IPS-18c (cell line): ENCODE data around the gene TWIST2.

ENCODE experiments used
- H3K4me3 ChIP-seq: 2 replicates; pipeline ENCODE4 v1.7.0; 2013; ENCODE audit warnings: low read depth, mild to moderate bottlenecking, low read length, moderate library complexity; ENCODE audit not compliant: insufficient read depth
- H3K9me3 ChIP-seq: one replicate; pipeline ENCODE4 v1.6.1; 2013; ENCODE audit warnings: mild to moderate bottlenecking, low read length, moderate library complexity; ENCODE audit not compliant: control insufficient read depth, insufficient read depth

The TWIST2 gene

DNA sequence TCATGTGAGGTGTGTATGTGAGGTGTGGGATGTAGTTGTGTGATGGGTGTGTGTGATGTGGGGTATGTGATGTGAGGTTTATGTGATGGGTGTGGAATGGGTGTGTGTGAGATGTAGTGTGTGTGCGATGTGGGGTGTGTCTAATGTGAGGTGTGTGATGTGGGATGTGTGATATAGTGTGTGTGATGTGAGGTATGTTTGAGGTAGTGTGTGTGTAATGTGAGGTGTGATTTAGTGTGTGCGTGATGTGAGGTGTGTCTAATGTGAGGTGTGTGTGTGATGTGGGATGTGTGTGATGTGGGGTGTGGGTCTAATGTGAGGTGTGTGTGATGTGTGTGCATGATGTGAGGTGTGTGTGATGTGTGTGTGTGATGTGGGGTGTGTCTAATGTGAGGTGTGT, 55.3 kb downstream of the TWIST2 start:
- Histone ChIP-seq H3K9me3 (no peaks in the 10 kb centered on the region), H3K4me3 (no peak overlapping the region)

DNA sequence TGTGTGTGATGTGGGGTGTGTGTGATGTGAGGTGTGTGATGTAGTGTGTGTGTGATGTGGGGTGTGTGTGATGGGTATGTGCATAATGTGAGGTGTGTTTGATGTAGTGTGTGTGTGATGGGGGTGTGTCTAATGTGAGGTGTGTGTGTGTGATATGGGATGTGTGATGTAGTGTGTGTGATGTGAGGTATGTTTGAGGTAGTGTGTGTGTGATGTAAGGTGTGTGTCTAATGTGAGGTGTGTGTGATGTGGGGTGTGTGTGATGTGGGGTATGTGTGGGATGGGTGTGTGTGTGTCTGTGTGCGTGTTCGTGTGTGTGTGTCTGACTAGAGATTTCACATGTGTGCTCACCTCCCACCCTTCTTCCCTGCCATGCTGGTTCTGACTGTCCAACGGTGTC, 56.3 kb downstream of the TWIST2 start:
- Histone ChIP-seq H3K9me3 (no peaks in the 10 kb centered on the region), H3K4me3 (no peak overlapping the region)

DNA sequence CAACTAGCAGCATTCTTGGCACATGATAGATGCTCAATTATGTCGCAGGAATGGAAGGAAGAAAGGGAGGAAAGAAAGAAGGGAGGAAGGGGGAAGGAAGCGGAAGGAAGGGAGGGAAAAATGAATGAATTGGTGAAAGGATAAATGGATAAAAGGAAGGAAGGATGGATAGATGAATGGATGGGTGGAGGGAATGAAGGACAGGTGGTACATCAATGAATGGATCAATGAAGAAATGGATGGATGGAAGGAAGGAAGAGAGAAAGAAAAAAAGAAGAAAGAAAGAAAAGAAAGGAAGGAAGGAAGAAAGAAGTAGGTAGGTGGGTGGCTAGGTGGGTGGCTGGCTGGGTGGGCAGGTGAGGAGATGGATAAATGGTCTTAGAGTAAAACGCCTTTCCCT, 56.8 kb downstream of the TWIST2 start:
- Histone ChIP-seq H3K4me3 (no peak overlapping the region), H3K9me3 (no peaks in the 10 kb centered on the region)

DNA sequence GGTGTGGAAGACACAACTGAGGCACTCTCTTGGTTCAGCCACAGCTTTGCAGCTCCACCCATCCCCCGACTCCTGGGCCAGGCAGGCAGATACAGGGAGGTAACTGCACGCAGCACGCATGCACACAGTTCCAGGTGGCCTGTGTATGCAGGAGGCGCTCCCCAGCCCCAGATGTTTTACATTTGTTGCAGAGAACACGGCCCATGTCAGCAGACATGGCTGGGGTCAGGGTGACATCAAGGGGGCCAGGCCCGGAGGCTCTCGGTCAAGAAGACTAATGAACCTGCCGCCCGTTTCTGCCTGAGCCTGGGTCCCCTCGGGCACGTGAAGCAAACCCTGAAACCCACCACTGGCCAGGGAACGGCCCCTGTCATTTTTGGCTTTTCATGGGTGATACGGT, 57.3 kb downstream of the TWIST2 start:
- no peaks in the 10 kb centered on the region for H3K9me3 ChIP-seq

DNA sequence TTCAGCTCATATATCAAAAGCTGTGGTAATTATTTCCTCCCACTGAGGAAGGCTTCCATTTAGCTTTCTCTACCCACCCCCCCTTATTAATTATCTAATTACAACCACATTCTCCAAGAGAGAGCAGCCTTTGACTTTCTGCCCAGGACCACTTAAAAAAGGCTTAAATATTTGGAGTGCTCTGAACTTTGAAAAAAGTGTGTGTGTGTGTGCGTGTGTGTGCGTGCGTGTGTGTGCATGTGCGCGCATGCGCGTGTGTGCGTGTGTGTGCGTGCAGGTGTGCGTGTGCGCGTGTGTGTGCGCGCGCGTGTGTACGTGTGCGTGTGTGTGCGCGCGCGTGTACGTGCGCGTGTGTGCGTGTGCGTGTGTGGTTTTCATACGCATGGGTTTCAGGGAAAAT, 57.8 kb downstream of the TWIST2 start:
- Histone ChIP-seq H3K4me3 (no peak overlapping the region), H3K9me3 (no peaks in the 10 kb centered on the region)

More for the DNA sequence above, 57.3 kb downstream of the TWIST2 start:
- H3K4me3 ChIP-seq = no peak overlapping the region

DNA sequence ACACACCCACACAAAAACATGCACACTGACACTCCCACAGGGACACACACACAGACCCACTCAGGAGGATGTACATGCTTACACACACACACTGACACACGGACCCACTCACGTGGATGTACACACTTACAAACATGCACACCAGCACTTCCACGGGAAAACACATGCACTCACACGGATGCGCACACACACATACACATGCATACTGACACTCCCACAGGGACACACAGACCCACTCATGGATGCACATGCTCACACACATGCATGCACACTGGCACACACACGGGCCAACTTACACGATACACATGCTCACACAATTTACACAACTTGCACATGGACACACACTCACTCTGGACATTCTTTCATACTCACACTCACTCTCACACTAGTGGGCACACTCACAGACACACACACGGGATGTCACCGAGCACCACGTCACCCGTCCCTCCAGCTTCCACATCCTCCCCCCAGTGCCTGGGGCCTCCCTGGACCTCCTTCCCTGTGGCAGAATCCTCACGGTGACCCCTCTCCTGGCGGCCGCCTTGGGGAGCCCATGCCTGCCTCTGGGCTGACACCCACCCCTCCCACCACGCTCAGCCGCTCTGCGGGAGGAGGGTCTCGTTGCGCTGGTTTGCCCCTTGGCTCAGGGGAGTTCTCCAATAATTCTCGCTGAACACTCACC, 58.5 kb downstream of the TWIST2 start:
- Histone ChIP-seq H3K9me3 (no peaks in the 10 kb centered on the region), H3K4me3 (no peak overlapping the region)

DNA sequence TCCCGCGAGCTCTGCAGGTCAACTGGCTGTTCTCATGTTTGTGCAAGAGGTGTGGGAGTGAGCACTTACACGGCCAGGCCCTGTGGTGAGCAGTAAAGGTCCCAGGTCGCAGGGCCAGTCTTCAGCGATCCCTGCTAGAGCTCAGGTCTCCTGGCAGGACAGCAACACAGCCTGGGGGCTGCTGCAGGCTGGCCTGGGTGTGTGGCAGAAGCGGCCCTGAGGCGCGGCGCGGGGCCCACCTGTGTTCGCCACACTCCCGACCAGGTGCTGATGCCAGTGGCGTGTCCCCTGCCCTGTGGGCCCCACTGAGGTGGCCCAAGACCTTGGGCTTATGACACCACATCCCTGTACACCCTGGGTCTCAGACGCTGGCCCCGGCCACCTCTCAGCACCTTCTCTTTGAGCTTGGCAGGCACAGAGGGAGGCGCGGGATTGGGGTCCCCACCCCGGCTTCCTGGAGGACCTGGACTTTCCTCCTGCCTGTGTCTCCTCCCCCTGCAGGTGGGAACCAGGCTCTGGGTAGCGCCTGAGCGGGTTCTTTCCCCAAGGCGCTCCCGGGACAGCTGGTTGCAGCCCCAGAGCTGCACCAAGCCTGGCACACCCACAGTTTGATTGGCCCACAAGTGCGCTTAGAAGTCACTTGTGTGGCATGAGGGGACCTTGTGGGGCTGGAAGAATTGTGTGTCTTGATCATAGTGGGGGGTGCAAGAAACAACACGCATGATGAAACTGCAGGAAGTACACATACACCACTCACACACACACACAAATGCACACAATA, 59.2 kb downstream of the TWIST2 start:
- H3K4me3 ChIP-seq = no peak overlapping the region
- no peaks in the 10 kb centered on the region for H3K9me3 ChIP-seq

DNA sequence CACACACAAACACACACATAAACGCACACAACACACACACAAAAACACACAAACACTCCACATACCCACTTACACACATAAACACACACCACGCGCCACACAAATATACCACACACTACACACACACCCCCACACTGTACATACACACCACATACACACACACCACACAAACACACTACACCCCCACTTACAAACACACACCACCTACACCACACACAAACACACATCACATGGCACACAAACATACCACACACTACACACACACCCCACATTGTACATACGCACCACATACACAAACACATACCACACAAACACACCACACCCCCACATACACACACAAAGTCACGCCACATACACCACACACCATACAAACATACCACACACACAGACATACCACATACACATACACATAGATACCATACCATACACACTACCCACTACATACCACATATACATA, 59.9 kb downstream of the TWIST2 start:
- Histone ChIP-seq H3K9me3 (no peaks in the 10 kb centered on the region), H3K4me3 (no peak overlapping the region)

DNA sequence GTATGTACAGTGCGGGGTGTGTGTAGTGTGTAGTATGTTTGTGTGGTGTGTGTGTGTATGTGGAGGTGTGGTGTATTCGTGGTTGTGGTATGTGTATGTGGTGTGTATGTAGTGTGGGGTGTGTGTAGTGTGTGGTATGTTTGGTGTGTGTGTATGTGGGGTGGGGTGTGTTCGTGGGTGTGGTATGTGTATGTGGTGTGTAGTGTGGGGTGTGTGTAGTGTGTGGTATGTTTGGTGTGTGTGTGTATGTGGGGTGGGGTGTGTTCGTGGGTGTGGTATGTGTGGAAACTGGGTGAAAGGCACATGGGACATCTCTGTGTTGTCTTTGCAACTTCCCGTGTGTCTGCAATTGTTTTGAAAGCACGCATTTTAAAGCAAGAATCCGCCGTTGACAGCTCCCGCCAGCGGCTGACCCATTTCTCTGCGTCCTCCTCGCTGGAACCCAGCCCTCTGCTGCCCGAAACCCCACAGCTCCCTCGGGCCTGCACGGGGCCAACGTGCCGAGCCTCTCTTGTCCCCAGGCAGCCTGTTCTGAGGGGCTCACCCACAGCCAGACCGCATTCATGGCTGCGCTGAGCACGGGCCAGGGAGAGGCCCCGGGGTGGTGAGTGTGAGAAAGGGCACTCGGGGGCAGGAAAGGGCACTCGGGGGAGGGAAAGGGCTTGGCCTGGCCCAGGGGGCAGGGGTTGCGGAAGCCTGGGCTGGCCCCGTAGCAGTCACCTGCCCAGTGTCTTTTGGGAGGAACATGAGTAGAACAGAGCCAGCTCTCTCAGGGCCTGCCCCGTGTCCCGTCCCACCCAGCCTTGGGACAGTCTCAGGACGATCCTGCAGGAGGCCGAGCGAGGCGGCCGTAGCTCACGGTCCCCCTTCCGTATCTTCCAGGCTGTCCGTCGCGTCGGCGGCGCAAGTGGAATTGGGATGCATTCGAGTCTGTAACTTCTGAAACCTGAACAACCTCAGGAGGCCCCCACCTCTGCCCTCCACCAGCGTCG, 61.4 kb downstream of the TWIST2 start:
- H3K9me3 ChIP-seq = no peaks in the 10 kb centered on the region
- H3K4me3 ChIP-seq = no peak overlapping the region

DNA sequence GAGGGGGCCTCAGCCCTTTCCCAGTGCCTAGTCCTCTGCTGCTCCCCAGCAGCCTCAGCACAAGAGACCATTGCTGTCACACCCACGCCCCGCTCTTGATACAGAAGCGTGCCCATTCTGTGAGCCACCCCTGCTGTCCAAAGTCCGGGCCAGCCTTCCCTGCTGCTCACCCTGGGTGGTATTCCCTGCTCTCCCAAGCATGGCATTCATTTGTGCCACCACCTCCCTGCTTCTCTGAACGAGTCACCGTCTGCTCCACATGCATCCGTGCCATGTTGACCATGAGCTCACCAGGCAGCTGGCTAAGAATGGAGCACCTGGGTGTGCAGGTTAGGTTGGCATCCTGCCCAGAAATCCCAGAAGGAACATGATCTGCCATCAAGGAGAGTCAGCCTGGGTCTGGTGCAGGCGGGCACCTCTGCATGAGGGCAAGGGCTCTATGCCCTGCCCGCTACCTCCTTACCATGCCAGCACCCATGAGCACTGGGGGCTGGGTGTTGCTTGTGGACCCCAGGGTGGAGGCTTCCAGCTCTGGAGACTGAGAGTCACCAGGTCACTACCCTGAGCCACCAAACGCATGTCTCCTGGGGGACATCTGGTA, 63.0 kb downstream of the TWIST2 start:
- Histone ChIP-seq H3K4me3 (no peak overlapping the region), H3K9me3 (no peaks in the 10 kb centered on the region)

DNA sequence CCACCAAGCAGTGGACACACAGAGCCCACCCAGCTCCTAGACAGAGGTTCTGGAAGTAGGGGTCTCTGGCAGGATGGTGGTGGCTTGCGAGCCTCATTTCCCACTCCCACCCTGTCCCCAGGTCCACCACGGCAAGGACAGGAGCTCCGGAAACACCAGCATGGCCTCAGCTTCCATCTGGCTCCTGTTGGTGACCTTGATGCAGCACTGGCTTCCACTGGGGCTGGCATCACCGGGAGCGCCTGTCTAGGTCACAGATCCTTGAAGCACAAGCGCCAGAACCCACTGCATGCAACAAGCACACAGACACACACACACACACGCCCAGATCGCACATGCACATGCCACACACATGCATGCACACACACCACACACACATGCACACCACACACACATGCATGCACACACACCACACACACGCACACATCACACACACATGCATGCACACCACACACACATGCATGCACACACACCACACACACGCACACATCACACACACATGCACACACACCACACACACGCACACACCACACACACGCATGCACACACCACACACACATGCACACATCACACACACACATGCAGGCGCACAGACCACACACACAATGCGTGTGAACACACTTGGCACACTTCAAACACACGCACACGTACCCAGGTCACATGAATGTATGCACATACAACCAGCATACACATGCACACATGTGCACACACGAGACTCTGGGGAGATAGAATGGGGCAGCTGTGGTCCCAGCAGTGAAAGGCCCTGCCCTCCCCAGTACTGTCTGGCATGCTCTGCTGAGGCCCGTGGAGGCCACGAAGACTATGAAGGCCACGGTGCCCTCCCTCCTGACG, 63.7 kb downstream of the TWIST2 start:
- Histone ChIP-seq H3K9me3 (no peaks in the 10 kb centered on the region), H3K4me3 (no peak overlapping the region)

DNA sequence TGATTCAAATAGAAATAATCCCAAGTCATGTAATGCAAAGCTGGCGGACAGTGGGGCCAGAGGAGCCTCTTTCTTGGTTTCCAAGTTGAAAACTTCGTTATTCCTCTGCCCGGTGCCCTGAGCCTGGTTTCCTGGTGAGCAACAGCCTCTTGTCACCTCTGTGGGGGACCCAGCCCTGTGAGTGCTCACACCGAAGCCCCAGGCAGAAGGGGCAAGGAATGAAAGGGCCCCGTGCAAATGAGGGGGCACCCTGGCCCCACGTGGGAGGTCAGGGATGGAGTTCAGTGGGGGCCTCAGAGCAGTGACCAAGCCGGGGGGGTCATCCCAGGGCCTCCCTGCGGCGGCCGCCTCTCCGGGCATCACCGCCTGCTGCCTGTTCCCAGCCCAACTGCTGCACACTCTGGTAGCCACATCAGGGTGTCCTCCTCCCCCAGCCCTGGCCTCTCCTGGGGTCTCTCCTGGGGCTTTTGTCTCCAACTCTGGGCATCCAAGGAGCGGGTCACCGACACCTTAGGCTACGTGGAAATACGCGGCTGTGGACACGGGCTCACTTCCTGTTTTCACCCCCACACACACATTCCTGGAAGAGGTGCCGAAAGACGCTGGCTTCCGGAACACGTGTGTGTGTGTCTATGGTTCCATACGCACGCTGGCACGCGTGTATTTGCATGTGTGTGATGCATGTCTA, 64.5 kb downstream of the TWIST2 start:
- Histone ChIP-seq H3K4me3 (no peak overlapping the region), H3K9me3 (no peaks in the 10 kb centered on the region)

DNA sequence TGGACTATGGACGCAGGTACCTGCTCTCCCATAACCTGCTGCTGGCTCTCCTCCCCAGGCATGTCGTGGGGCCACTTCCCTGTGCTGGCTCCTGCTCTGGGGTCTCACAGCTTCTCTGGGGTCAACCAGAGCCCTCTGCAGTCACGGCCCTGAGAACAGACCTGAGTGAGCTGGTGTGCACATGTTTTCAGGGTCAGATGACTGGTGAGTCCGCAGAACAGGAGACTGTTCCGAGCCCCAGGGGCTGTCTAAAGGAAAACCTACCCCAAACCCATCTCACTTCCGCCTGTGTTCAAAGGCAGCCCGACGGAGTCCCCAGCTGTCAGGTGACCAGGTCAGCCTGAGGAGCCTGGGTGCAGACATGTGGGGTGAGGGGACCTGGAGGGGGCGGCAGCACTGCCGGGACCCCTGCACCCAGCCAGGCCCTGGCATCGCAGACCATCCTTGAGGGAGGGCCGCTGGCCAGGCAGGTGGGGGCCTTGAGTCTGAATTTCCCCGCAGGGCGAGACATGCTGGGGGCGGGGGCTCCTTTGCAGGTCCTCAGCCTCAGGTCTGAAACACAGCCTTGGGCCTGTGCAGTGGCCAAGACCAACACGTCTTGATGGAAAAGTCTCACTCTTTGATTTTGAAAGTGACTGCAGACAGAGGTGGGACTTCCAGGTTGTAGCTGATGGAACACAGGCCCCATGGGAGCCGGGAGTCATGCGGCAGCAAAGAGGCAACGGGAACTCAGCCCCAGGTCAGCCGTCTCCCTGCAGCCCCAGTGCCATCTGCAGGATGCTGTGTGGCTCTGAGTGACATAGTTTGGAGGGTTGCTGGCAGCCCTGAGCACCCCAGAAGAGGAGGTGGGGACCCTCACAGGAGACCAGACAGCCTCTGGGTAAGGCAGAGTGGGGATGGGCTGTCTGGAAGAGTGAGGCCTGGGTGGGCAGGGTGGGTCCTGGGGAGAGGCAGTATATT, 65.3 kb downstream of the TWIST2 start:
- H3K9me3 ChIP-seq = no peaks in the 10 kb centered on the region
- no peak overlapping the region for H3K4me3 ChIP-seq

DNA sequence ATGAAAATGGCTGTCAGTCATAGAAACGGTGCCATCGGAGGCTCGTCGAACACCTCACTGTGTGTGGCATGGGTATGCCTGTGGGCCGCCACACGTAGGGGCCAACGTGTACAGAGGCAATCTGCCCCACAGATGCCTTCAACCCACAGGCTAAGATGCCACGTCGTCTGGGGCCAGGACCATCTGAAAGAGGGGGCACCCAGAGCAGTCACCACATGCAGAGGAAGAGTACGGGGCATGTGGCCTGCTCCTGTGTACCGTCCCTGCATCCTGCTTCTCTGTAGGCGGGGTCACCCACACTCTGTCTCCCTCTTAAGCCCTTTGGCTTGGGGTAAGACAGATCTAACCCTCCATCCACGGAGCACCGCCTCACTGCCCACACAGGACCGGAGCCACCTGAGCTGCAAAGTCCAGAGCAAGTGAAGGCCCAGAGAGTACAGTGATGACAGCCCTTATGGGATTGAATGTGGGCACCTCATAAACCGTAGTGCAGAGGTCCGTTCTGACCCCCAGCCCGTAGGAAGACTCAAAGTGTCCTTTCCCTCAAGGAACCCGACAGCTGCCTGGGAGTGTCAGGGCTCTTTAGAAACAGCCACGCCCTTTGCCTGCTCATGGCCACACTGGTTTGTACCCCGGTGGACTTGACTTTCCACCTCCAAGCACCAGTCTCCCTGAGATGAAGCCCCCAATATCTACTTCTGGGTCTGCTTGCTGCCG, 66.2 kb downstream of the TWIST2 start:
- H3K9me3 ChIP-seq = no peaks in the 10 kb centered on the region
- H3K4me3 ChIP-seq = no peak overlapping the region
